ENCODE results near the gene ORAI3. TPM values are rescaled to one million over a fixed set of nuclear protein-coding genes. Genes with fewer than 3 reads are reported as not detected.

Gene ORAI3
- total and polyA plus RNA-seq, 2 experiments from 2014 or later: 31.6 to 36.1 TPM

GRCh38 chr16:30941600-30942425, 7.1 kb upstream of the ORAI3 start:
- Histone ChIP-seq H3F3A (ENCODE audit: insufficient read depth) (peaks cover 14% of the 10 kb centered on the region; the same call in 1 of the 2 replicates), H3K9me2 (ENCODE audit: insufficient read depth) (no peaks in the 10 kb centered on the region), H4K20me1 (ENCODE audit: insufficient read depth) (no peaks in the 10 kb centered on the region), H3K9me3 (ENCODE audit: low read depth) (no peaks in the 10 kb centered on the region), H2AFZ (no peak overlapping the region), H3K9ac (no peak overlapping the region), H3K27ac (no peak overlapping the region), H3K27me3 (replicated peaks; ENCODE audit: insufficient read depth) (no peaks in the 10 kb centered on the region), H3K4me3 (no peak overlapping the region), H3K36me3 (ENCODE audit: low read depth) (peaks cover 13% of the 10 kb centered on the region; the same call in 1 of the 2 replicates), H3K4me1 (ENCODE audit: insufficient read depth) (peaks cover 8% of the 10 kb centered on the region), H3K4me2 (ENCODE audit: unreplicated experiment) (no peak overlapping the region), H3K79me2 (ENCODE audit: insufficient read depth) (peaks cover 17% of the 10 kb centered on the region)
- TF ChIP-seq EZH2 (IDR thresholded peaks at IDR 0.05; ENCODE audit: insufficient read depth, poor library complexity, severe bottlenecking) (no peak), EZH2phosphoT487 (IDR thresholded peaks at IDR 0.05; ENCODE audit: insufficient read depth, low read depth) (no peak)
- in situ Hi-C loops (cut with MboI): no loop called here
- DNase-seq: peak; percentile 83
- WGBS, 2 experiments (ENCODE audit: low coverage in 1 of 2, low lambda C conversion rate in 2 of 2, missing lambda C conversion rate in 2 of 2): 19 to 20% methylated on average over 15 of the region's 15 CpGs

- no peak overlapping the region for H2AFZ ChIP-seq
- H3K4me3 ChIP-seq: no peak overlapping the region
- peaks cover 13% of the 10 kb centered on the region; the same call in 1 of the 2 replicates for H3F3A ChIP-seq (ENCODE audit: insufficient read depth)
- no peak overlapping the region for H3K9ac ChIP-seq
- no peaks in the 10 kb centered on the region for H3K9me2 ChIP-seq (ENCODE audit: insufficient read depth)
- 94 to 96% methylated on average over 4 of the region's 4 CpGs for WGBS, 2 experiments (ENCODE audit: low coverage in 1 of 2, low lambda C conversion rate in 2 of 2, missing lambda C conversion rate in 2 of 2)
- peaks cover 13% of the 10 kb centered on the region; the same call in 1 of the 2 replicates for H3K36me3 ChIP-seq (ENCODE audit: low read depth)
- no peak overlapping the region for H3K27ac ChIP-seq
- no peaks in the 10 kb centered on the region for H3K9me3 ChIP-seq (ENCODE audit: low read depth)
- no peaks in the 10 kb centered on the region for H4K20me1 ChIP-seq (ENCODE audit: insufficient read depth)
- H3K27me3 ChIP-seq (replicated peaks; ENCODE audit: insufficient read depth): no peaks in the 10 kb centered on the region
- TF ChIP-seq EZH2phosphoT487 (IDR thresholded peaks at IDR 0.05; ENCODE audit: insufficient read depth, low read depth) (no peak), EZH2 (IDR thresholded peaks at IDR 0.05; ENCODE audit: insufficient read depth, poor library complexity, severe bottlenecking) (no peak)
- peaks cover 8% of the 10 kb centered on the region for H3K4me1 ChIP-seq (ENCODE audit: insufficient read depth)
- peaks cover 17% of the 10 kb centered on the region for H3K79me2 ChIP-seq (ENCODE audit: insufficient read depth)
- H3K4me2 ChIP-seq (ENCODE audit: unreplicated experiment): no peak overlapping the region
- in situ Hi-C loops (cut with MboI): no loop called here
- DNase-seq: no peak
These were observed 6.5 kb upstream of the ORAI3 start for GRCh38 chr16:30942426-30942806.

- Histone ChIP-seq H3K36me3 (ENCODE audit: low read depth) (peaks cover 13% of the 10 kb centered on the region; the same call in 1 of the 2 replicates), H3K9me3 (ENCODE audit: low read depth) (no peaks in the 10 kb centered on the region), H3K9me2 (ENCODE audit: insufficient read depth) (no peaks in the 10 kb centered on the region), H3K27ac (no peak overlapping the region), H3K4me2 (ENCODE audit: unreplicated experiment) (no peak overlapping the region), H4K20me1 (ENCODE audit: insufficient read depth) (no peaks in the 10 kb centered on the region), H3K4me1 (ENCODE audit: insufficient read depth) (peaks cover 8% of the 10 kb centered on the region), H2AFZ (no peak overlapping the region), H3K9ac (no peak overlapping the region), H3K4me3 (no peak overlapping the region), H3F3A (ENCODE audit: insufficient read depth) (0 out of 2 replicates have a peak, but pooled peaks cover 3% of the 10 kb centered on the region), H3K27me3 (replicated peaks; ENCODE audit: insufficient read depth) (no peaks in the 10 kb centered on the region), H3K79me2 (ENCODE audit: insufficient read depth) (peaks cover 21% of the 10 kb centered on the region)
- no peak for DNase-seq
- TF ChIP-seq EZH2 (IDR thresholded peaks at IDR 0.05; ENCODE audit: insufficient read depth, poor library complexity, severe bottlenecking): no peak
- no peak for TF ChIP-seq EZH2phosphoT487 (IDR thresholded peaks at IDR 0.05; ENCODE audit: insufficient read depth, low read depth)
- in situ Hi-C loops (cut with MboI): no loop called here
These were observed 4.5 kb upstream of the ORAI3 start for GRCh38 chr16:30944352-30944751.

GRCh38 chr16:30946671-30947540, 2.0 kb upstream of the ORAI3 start:
- H3K4me1 ChIP-seq (ENCODE audit: insufficient read depth): peaks cover 17% of the 10 kb centered on the region; the same call in 1 of the 2 replicates
- in situ Hi-C loops (cut with MboI): no loop called here
- H3K27ac ChIP-seq: no peak overlapping the region
- TF ChIP-seq EZH2phosphoT487 (IDR thresholded peaks at IDR 0.05; ENCODE audit: insufficient read depth, low read depth): no peak
- no peak for TF ChIP-seq EZH2 (IDR thresholded peaks at IDR 0.05; ENCODE audit: insufficient read depth, poor library complexity, severe bottlenecking)
- no peaks in the 10 kb centered on the region for H3K27me3 ChIP-seq (replicated peaks; ENCODE audit: insufficient read depth)
- peaks cover 15% of the 10 kb centered on the region for H3F3A ChIP-seq (ENCODE audit: insufficient read depth)
- DNase-seq: no peak
- WGBS, 2 experiments (ENCODE audit: low coverage in 1 of 2, low lambda C conversion rate in 2 of 2, missing lambda C conversion rate in 2 of 2): 93 to 94% methylated on average over 33 of the region's 38 CpGs
- H3K36me3 ChIP-seq (ENCODE audit: low read depth): peaks cover 13% of the 10 kb centered on the region; the same call in 1 of the 2 replicates
- H3K9me3 ChIP-seq (ENCODE audit: low read depth): no peaks in the 10 kb centered on the region
- H2AFZ ChIP-seq: no peak overlapping the region
- H3K9ac ChIP-seq: no peak overlapping the region
- H3K79me2 ChIP-seq (ENCODE audit: insufficient read depth): peaks cover 15% of the 10 kb centered on the region
- H3K4me2 ChIP-seq (ENCODE audit: unreplicated experiment): no peak overlapping the region
- no peaks in the 10 kb centered on the region for H4K20me1 ChIP-seq (ENCODE audit: insufficient read depth)
- H3K9me2 ChIP-seq (ENCODE audit: insufficient read depth): no peaks in the 10 kb centered on the region
- H3K4me3 ChIP-seq: no peak overlapping the region

All from GM23248 (cell line).